Activated CD8-positive, alpha-beta memory T cell treated with anti-CD3 and anti-CD28 coated beads, Interleukin-2, amount 50 U/mL, for 4 hours (primary cell): ENCODE data around the gene BDH1.
A peak's percentile ranks its signal among the peaks of the same experiment; 100 is the strongest.
"Not testable (repeated sequence)": the region's sequence is repeated elsewhere in the genome, so short reads cannot be mapped to it uniquely, and the experiment has no call there.

ENCODE experiments used
- DNase-seq: peaks from one replicate; pipeline ENCODE4 v3.0.0-alpha.2; 2020

Gene BDH1

GRCh38 chr3:197520311-197521276 is 35.2 kb downstream of the BDH1 start:
- no peak for DNase-seq

DNA sequence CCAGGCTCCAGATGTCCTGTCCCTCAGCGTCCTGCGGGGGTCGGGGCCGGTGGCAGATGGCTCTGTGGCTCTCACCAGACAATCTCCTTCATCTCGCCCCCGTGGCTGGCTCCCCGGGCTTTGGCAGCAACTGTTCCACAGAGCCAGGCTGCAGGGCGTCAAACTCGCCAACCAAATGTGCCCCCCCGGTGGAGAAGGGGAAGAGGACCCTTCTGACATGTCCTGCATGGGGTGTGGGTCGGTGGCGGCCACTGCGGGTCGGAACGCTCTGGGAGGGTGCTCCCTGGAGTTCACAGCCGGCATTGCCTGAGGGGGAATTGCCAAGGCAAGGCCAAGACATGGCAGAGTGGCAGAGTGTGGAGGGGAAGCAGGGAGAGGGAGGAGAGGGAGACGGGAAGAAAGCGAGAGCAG is 36.0 kb downstream of the BDH1 start:
- no peak for DNase-seq

DNA sequence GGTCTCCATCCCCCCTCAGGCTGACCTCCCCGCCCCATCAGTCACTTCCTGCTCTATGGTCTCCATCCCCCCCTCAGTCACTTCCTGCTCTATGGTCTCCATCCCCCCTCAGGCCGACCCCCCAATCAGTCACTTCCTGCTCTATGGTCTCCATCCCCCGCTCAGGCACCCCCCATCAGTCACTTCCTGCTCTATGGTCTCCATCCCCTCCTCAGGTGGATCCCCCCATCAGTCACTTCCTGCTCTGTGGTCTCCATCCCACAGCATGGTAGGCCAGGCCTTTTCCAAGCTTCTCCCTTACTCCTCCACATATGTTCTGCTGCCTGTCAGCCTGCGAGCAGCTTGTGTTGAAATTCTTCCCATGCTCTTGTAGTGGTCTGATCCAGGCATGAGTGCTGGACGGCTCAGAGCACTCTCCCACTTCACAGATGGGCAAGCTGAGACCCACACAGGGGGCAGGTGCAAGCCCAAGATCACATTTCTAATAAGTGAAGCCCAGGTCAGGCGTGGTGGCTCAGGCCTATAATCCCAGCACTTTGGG is 36.8 kb downstream of the BDH1 start:
- no peak for DNase-seq

- not testable (repeated sequence) for DNase-seq
These were observed 37.7 kb downstream of the BDH1 start for GRCh38 chr3:197517922-197518683.

DNA sequence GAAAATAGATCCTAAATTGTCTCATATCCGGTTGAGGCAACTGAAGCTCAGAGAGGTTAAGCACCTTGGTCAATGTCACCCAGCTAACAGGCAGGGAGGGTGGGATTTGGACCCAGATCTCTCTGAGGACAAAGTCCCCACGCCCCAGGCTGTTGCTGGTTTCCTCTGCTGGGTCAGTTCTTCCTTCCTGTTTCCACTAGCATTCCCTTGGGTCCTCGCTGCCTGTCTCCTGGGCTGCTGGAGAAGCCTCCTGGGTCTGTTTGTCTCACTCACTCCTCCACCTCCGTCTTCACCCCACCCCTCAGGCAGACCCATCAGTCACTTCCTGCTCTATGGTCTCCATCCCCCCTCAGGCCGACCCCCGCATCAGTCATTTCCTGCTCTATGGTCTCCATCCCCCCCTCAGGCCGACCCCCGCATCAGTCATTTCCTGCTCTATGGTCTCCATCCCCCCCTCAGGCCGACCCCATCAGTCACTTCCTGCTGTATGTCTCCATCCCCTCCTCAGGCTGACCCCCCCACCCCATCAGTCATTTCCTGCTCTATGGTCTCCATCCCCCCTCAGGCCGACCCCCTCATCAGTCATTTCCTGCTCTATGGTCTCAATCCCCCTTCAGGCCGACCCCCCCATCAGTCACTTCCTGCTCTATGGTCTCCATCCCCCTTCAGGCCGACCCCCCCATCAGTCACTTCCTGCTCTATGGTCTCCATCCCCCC is 38.7 kb downstream of the BDH1 start:
- DNase-seq: peak; percentile 31

DNA sequence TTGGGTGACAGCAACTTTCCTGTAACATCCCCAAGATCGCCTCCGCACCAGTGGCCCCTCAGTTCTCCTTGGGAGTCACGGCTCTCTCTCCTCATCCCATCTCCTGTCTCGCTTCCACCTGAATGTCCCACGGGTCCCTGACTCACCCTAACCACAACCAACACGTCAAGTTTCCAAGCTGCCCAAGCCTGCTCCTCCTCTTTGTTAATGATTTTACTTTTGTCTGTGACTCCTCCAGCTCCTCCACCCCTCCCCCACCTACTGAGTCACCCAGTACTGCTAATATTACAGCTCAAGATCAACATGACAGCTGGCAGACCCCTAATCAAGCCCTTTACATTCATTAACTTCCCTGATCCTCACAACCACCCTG is 39.3 kb downstream of the BDH1 start:
- peak; percentile 53 for DNase-seq

GRCh38 chr3:197514786-197515355 is 40.9 kb downstream of the BDH1 start:
- DNase-seq: no peak

DNA sequence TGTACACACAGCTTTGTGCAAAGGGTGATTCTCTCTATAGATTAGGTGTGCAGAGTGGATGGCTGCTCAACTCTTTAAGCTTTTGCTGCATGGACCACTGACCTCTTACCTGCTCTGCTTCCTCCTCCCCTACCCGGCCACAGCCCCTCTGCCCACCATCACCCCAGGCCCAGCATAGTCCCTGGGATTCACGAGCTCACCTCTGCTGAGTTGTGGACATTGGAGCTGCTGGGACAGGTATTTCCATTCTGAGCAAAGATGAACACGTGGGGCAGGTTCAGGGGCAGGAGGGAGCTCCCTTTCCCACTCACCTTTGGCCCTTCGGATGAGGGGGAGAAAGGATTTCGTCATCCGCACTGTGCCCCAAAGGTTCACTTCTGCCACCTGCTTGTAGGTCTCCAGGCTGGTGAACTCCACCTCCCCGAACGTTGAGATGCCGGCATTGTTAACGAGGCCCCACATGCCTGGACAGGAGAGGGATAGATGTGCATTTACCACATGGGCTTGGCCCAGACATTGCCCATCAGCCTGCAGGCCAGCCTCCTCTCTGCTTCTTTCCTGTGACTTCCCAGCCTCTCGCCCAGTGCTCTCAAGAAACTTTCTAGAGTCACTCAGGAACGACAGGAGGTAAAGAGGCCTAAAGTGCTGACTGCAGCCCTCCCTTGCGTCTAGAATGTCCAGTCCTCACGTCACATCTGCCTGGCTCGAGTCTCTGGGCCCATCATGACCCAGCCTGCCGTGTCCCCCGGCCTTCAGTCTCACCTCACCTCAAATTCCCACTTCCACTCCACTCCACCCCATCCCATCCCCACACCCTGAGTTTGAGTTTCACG is 41.6 kb downstream of the BDH1 start:
- DNase-seq: no peak

GRCh38 chr3:197512691-197513571 is 42.8 kb downstream of the BDH1 start:
- DNase-seq: no peak

DNA sequence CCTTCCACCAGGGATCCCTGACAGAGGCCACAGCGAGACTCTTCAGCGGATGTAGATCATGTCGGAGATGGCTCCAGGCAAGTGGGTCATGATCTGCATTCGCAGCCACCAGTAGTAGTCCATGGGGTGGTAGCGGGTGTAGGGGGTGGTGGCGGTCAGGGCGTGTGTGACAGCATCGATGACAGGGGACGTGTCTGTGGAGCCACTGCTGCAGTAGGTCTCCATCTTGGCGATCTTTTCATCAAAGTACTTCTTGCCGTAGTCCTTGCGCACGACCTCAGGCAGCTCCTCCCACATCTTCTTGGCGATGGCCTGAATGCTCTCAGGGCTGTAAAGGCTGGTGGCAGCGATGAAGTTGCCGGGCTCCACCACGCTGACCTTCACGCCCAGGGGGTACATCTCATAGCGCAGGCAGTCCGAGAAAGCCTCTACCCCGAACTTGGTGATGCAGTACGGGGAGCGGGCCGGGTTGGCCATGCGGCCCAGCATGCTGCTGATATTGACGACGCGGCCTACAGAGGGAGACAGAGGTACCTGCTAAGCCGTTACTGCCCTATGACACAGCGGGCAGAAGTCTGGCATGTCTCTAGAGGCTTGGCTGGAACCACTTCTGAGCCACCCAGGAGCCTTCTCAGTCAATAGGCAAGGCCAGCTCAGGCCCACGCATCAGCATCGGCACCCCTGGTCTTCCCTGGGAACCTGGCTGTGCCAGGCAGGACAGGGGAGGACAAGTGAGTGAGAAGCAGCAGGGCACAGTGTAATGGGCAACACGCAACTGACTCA is 43.7 kb downstream of the BDH1 start:
- DNase-seq: no peak

GRCh38 chr3:197511130-197511529 is 44.6 kb downstream of the BDH1 start:
- DNase-seq: no peak

- no peak for DNase-seq
These were observed 45.1 kb downstream of the BDH1 start for GRCh38 chr3:197510642-197511018.

GRCh38 chr3:197508924-197509775 is 46.6 kb downstream of the BDH1 start:
- no peak for DNase-seq

DNA sequence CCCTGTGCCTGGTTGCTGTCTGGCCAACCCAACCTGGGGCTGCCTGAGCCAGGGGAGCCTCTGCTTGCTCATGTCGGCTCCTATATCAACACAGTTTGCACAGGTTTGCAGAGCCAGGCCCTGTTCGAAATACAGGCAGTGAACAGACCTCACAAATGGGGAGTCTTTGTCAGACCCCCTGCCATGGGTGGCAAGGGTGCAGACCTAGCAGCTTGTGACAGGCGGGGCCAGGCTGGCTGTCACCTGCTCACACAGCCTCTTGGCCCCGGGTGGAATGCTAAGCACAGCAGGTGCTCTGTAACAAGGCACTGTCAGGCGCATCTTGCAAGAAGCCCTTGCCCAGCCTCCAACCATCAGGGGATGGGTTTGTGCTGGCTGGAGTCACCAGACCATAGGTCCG is 47.3 kb downstream of the BDH1 start:
- no peak for DNase-seq

DNA sequence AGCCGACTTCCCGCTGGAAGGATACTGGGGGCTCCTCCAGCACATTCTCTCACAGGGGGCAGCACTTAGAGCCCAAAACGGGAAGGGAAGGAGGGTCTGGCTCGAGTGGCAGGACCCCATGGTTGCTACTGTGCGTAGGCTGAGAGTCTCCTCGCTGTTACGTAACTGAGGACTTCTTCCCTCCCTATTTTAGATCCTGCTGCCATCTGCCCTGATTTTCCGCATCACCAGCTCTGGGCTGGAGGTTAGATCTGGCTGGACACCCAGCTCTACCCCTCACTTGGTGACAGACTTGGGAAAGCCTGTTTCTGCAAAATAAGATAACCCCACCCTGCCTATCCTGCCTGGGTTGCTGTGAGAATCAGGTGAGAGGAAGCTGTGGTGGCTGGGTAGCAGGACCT is 47.7 kb downstream of the BDH1 start:
- no peak for DNase-seq

DNA sequence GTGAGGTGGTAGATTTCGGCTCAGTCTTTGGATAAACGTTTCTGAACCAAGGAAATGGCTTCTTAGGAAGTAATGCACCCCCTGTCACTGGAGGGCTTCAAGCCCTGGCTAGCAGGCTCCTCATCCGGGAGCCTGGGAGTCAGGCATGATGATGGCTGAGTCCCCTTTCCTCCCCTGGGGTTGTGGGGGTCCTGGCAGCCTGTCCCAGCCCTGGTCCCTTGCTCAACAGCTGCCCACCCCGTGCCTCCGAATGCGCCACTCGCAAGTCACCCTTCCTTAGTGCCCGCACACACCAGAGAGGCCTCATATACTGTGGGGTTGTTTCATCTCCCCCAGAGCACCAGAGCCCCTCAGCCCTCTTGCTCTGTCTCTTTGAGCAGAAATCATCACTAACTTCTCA is 48.2 kb downstream of the BDH1 start:
- no peak for DNase-seq

DNA sequence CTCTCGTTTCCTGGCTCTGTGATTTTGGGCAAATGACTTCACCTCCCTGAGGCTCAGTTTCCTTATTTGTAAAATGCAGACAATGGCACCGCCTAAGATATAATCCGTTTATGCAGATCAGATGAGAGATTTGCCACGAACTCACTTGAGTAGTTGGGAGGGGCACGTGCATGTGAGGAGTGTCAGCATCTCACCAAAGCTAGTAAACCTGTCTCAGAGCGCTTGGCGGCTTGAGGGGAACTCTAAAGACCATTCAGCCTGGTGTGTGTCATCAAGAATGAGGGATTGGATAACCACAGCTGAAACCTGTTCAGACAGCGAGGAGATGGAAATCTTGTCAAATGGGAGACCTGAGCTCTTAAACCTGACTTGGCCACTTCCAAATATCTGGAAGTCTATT is 48.7 kb downstream of the BDH1 start:
- DNase-seq: no peak

DNA sequence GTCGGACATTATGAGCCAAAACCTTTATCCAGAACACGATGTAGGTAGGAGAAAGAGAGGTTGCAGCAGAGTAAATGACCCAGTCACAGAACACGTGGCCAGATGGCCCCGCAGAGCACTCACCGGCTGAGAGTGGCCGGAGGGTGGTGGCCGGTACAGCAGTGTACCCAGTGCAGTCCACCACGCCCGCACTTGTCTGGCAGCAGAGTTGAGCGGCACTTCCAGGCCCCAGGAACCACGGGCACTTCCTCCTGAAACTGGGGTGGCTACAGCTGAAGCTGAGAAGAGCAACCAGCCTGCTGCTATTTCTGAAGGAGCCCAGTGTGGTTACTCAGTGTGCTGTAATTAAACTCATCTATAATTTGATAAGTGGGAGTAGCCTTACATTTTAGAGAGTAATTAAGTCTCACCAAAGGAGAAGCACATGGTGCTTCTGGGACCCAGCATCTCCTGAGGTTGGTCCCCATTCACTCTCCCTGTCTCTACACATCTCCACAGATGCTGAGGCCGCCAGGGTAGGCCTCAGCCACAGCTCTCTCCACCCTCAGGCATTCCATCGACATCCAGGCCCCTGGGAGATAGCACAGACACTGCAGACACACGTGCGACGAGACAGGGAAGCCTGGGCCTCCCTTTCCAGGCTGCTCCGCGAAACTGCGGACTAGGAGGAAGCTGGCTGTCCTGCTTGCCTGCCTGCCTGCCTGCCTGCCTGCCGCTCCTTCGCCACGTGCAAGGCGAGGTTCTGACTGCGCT is 49.8 kb downstream of the BDH1 start:
- DNase-seq: no peak
